Panc1 (cell line): ENCODE data around the gene CLCF1.

ENCODE experiments used
- POLR2AphosphoS5 ChIP-seq: IDR thresholded peaks from 2 replicates; pipeline ENCODE4 v1.6.1; 2012; ENCODE audit warnings: mild to moderate bottlenecking, low read depth, low read length, moderate library complexity
- SIN3A ChIP-seq: IDR thresholded peaks from 2 replicates; pipeline ENCODE4 v1.6.1; 2012; ENCODE audit warnings: low read depth, mild to moderate bottlenecking, low read length, moderate library complexity, borderline replicate concordance; ENCODE audit not compliant: insufficient read depth
- TCF7L2 ChIP-seq: IDR thresholded peaks from 2 replicates; pipeline ENCODE4 v1.6.1; 2011; ENCODE audit warnings: mild to moderate bottlenecking, low read depth, low read length, inconsistent platforms
- TF ChIP-seq, protein P1 (sequence below): fragments of 450-650 bp; IDR thresholded peaks from 2 replicates; pipeline ENCODE4 v1.5.1; 2017; ENCODE audit warnings: mild to moderate bottlenecking
- TF ChIP-seq, protein P2 (sequence below), 2 experiments: IDR thresholded peaks; 2 replicates each; pipeline ENCODE4 v1.6.1; 2011 to 2012; ENCODE audit warnings: low read depth in 2 of 2, control low read depth in 1 of 2, low read length in 1 of 2, mild to moderate bottlenecking in 1 of 2, moderate library complexity in 1 of 2; ENCODE audit not compliant: insufficient read depth in 1 of 2

DNA sequence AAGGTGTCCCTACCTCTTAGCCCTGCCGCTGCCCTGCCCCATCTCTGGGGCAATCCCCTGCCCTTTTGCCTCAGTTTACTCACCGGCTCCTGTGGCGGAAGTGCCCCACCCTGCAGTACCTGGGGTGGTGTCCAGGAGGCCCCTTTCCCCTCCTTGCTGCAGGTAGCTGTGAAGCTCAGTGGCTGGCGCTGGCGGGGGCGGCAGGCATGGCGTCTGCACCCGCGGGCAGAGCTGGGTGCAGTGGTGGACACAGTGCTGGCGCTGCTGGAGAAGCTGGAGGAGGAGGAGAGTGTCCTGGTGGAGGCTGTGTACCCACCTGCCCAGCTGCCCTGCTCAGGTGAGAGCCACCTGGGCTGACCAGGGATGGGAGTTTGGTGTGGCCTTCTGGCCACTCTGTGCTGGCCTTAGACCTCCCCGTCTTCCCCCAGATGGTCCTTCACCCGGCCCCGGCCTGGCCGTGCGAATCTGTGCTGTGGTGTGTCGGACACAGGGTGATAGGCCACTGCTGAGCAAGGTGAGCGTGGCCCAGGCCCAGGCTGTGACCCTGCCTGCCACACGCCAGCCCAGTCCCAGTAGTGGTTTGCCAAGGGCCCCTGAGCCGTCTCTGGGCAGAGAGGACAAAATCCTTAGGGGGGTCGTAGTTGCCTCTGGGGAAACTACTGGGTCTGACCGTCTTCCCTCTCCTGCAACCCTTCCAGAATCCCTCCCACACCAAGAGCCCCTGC is 46.1 kb upstream of the CLCF1 start:
- no peak for TF ChIP-seq TCF7L2
- TF ChIP-seq POLR2AphosphoS5: no peak
- no peak for TF ChIP-seq SIN3A
- TF ChIP-seq, protein P1, sequence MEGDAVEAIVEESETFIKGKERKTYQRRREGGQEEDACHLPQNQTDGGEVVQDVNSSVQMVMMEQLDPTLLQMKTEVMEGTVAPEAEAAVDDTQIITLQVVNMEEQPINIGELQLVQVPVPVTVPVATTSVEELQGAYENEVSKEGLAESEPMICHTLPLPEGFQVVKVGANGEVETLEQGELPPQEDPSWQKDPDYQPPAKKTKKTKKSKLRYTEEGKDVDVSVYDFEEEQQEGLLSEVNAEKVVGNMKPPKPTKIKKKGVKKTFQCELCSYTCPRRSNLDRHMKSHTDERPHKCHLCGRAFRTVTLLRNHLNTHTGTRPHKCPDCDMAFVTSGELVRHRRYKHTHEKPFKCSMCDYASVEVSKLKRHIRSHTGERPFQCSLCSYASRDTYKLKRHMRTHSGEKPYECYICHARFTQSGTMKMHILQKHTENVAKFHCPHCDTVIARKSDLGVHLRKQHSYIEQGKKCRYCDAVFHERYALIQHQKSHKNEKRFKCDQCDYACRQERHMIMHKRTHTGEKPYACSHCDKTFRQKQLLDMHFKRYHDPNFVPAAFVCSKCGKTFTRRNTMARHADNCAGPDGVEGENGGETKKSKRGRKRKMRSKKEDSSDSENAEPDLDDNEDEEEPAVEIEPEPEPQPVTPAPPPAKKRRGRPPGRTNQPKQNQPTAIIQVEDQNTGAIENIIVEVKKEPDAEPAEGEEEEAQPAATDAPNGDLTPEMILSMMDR: no peak
- TF ChIP-seq, protein P2, sequence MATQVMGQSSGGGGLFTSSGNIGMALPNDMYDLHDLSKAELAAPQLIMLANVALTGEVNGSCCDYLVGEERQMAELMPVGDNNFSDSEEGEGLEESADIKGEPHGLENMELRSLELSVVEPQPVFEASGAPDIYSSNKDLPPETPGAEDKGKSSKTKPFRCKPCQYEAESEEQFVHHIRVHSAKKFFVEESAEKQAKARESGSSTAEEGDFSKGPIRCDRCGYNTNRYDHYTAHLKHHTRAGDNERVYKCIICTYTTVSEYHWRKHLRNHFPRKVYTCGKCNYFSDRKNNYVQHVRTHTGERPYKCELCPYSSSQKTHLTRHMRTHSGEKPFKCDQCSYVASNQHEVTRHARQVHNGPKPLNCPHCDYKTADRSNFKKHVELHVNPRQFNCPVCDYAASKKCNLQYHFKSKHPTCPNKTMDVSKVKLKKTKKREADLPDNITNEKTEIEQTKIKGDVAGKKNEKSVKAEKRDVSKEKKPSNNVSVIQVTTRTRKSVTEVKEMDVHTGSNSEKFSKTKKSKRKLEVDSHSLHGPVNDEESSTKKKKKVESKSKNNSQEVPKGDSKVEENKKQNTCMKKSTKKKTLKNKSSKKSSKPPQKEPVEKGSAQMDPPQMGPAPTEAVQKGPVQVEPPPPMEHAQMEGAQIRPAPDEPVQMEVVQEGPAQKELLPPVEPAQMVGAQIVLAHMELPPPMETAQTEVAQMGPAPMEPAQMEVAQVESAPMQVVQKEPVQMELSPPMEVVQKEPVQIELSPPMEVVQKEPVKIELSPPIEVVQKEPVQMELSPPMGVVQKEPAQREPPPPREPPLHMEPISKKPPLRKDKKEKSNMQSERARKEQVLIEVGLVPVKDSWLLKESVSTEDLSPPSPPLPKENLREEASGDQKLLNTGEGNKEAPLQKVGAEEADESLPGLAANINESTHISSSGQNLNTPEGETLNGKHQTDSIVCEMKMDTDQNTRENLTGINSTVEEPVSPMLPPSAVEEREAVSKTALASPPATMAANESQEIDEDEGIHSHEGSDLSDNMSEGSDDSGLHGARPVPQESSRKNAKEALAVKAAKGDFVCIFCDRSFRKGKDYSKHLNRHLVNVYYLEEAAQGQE (IDR thresholded peaks at IDR 0.05; ENCODE audit: insufficient read depth in 1 of 2, low read depth in 2 of 2, low read length in 1 of 2): no peak
